OCI-LY7 (cell line): Measurements from ENCODE around the gene SMPD2.

Experiments
- EZH2phosphoT487 ChIP-seq: fragments of 200-600 bp; sonication (generic); IDR thresholded peaks from 2 replicates; pipeline ENCODE4 v1.6.1; 2018; ENCODE audit warnings: low read depth, borderline replicate concordance, mild to moderate bottlenecking, mixed run types, antibody characterized with exemption, low read length, moderate library complexity, mixed read lengths
- TF ChIP-seq, protein P1 (sequence below): fragments of 200-600 bp; sonication (generic); conservative IDR thresholded peaks from 2 replicates; pipeline ENCODE4 v1.5.1; 2014; ENCODE audit warnings: mild to moderate bottlenecking, antibody characterized with exemption, low read length, moderate library complexity, mixed read lengths

DNA sequence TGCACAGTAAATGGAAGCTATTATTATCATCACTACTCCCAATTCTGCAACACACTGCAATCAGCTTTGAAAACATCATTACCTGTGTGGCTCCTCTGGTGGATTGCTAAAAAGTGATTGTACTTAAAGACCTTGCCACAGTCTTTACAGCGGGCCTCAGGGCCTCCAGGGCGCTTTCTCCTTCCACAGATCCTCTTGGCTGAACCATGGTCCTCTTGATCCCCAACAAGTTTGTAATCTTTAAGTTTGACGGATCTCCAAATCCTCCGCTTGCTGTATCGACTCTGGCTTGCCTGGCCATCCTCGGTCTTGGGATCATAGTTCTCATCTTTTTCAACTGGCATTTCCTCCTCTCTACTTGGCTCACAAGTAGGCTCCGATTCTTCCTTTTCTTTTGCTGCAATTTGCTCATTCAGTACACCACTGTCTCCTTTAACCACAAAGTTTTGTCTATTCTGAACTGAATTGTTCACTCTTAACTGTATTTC, 40.5 kb downstream of the SMPD2 start:
- TF ChIP-seq, protein P1, sequence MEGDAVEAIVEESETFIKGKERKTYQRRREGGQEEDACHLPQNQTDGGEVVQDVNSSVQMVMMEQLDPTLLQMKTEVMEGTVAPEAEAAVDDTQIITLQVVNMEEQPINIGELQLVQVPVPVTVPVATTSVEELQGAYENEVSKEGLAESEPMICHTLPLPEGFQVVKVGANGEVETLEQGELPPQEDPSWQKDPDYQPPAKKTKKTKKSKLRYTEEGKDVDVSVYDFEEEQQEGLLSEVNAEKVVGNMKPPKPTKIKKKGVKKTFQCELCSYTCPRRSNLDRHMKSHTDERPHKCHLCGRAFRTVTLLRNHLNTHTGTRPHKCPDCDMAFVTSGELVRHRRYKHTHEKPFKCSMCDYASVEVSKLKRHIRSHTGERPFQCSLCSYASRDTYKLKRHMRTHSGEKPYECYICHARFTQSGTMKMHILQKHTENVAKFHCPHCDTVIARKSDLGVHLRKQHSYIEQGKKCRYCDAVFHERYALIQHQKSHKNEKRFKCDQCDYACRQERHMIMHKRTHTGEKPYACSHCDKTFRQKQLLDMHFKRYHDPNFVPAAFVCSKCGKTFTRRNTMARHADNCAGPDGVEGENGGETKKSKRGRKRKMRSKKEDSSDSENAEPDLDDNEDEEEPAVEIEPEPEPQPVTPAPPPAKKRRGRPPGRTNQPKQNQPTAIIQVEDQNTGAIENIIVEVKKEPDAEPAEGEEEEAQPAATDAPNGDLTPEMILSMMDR: no peak
- no peak for TF ChIP-seq EZH2phosphoT487
